CD14-positive monocyte (primary cell): ENCODE data around the gene NAA10. TPM values are rescaled to one million over a fixed set of nuclear protein-coding genes. Genes with fewer than 3 reads are reported as not detected.

Experiments used
- DNase-seq, 3 donors: peaks; one replicate each; pipeline ENCODE4 v3.0.0-alpha.2; 2011 to 2022
- H2AFZ ChIP-seq: 2 replicates; pipeline ENCODE4 v1.6.0; 2012; ENCODE audit warnings: mild to moderate bottlenecking, low read depth, low read length, inconsistent platforms; ENCODE audit not compliant: insufficient read depth, poor library complexity, severe bottlenecking
- H3K27ac ChIP-seq, 2 donors: 1 replicate in 1 of 2; 2 replicates in 1 of 2; pipeline ENCODE4 v1.5.1; 2012 to 2013; ENCODE audit warnings: low read length in 2 of 2, control low read depth in 1 of 2, inconsistent platforms in 1 of 2, low read depth in 1 of 2, mild to moderate bottlenecking in 1 of 2
- H3K27me3 ChIP-seq, 2 donors: one replicate each; pipeline versions ENCODE4 v1.6.0 to v1.6.1; 2011 to 2013; ENCODE audit warnings: low read length in 2 of 2; ENCODE audit not compliant: control insufficient read depth in 2 of 2, insufficient read depth in 2 of 2
- H3K36me3 ChIP-seq, 2 donors: replicated peaks in 1 of 2; 1 replicate in 1 of 2; 2 replicates in 1 of 2; pipeline versions ENCODE4 v1.5.1 to v1.6.1; 2012 to 2013; ENCODE audit warnings: low read length in 2 of 2, control low read depth in 1 of 2, inconsistent platforms in 1 of 2, mild to moderate bottlenecking in 1 of 2; ENCODE audit not compliant: insufficient read depth in 2 of 2, control insufficient read depth in 1 of 2
- H3K4me1 ChIP-seq, 2 donors: 1 replicate in 1 of 2; 2 replicates in 1 of 2; pipeline versions ENCODE4 v1.5.1 to v1.6.1; 2012 to 2013; ENCODE audit warnings: low read length in 2 of 2, control low read depth in 1 of 2, inconsistent platforms in 1 of 2, mild to moderate bottlenecking in 1 of 2, moderate library complexity in 1 of 2; ENCODE audit not compliant: insufficient read depth in 2 of 2, control insufficient read depth in 1 of 2
- H3K4me2 ChIP-seq: replicated peaks from 2 replicates; pipeline ENCODE3; 2012; ENCODE audit warnings: low read length, moderate library complexity, mild to moderate bottlenecking; ENCODE audit not compliant: poor library complexity, severe bottlenecking; ENCODE audit errors: extremely low read depth
- H3K4me3 ChIP-seq, 3 experiments: fragments of 200-600 bp in 1 of 3; sonication (generic) in 1 of 3; replicated peaks in 1 of 3; 1 replicate in 2 of 3; 2 replicates in 1 of 3; pipeline ENCODE4 v1.5.1; 2011 to 2013; ENCODE audit warnings: low read length in 3 of 3, mild to moderate bottlenecking in 3 of 3, control low read depth in 2 of 3, low read depth in 2 of 3, inconsistent platforms in 1 of 3, moderate library complexity in 1 of 3
- H3K79me2 ChIP-seq: 2 replicates; pipeline ENCODE4 v1.6.0; 2012; ENCODE audit warnings: mild to moderate bottlenecking, control low read depth, inconsistent platforms, low read length, moderate library complexity; ENCODE audit not compliant: insufficient read depth
- H3K9ac ChIP-seq: 2 replicates; pipeline ENCODE4 v1.6.0; 2017; ENCODE audit warnings: low read length, mild to moderate bottlenecking; ENCODE audit not compliant: insufficient read depth, poor library complexity, severe bottlenecking
- H3K9me3 ChIP-seq, 2 donors: replicated peaks in 1 of 2; 1 replicate in 1 of 2; 2 replicates in 1 of 2; pipeline versions ENCODE4 v1.5.1 to v1.6.1; 2012 to 2013; ENCODE audit warnings: low read length in 2 of 2, control low read depth in 1 of 2; ENCODE audit not compliant: control insufficient read depth in 1 of 2, insufficient read depth in 1 of 2
- H4K20me1 ChIP-seq: 2 replicates; pipeline ENCODE4 v1.6.0; 2012; ENCODE audit warnings: mild to moderate bottlenecking, low read length, control low read depth, moderate library complexity; ENCODE audit not compliant: insufficient read depth
- H3K27ac Mint-ChIP-seq, 7 donors: one replicate each; pipeline ENCODE4 v1.8.0; 2020; ENCODE audit warnings: mild to moderate bottlenecking in 7 of 7, mixed read lengths in 7 of 7, moderate library complexity in 6 of 7, inconsistent platforms in 2 of 7
- H3K27me3 Mint-ChIP-seq, 3 donors: one replicate each; pipeline ENCODE4 v1.8.0; 2021 to 2022; ENCODE audit warnings: low read depth in 3 of 3, mild to moderate bottlenecking in 3 of 3, mixed read lengths in 3 of 3, moderate library complexity in 3 of 3, inconsistent platforms in 1 of 3
- H3K36me3 Mint-ChIP-seq, 2 donors: one replicate each; pipeline ENCODE4 v1.8.0; 2020; ENCODE audit warnings: mixed read lengths in 2 of 2, inconsistent platforms in 1 of 2, mild to moderate bottlenecking in 1 of 2
- H3K4me1 Mint-ChIP-seq: one replicate; pipeline ENCODE4 v1.8.0; 2020; ENCODE audit warnings: mild to moderate bottlenecking, mixed read lengths
- H3K4me3 Mint-ChIP-seq, 2 donors: one replicate each; pipeline ENCODE4 v1.8.0; 2020; ENCODE audit warnings: mild to moderate bottlenecking in 2 of 2, mixed read lengths in 2 of 2, moderate library complexity in 1 of 2
- H3K9me3 Mint-ChIP-seq, 7 donors: one replicate each; pipeline ENCODE4 v1.8.0; 2020 to 2022; ENCODE audit warnings: mixed read lengths in 7 of 7, mild to moderate bottlenecking in 6 of 7, moderate library complexity in 6 of 7, inconsistent platforms in 2 of 7
- CTCF ChIP-seq: fragments of 200-600 bp; IDR thresholded peaks from one replicate; pipeline ENCODE4 v1.8.0; 2022; ENCODE audit warnings: antibody characterized with exemption, mild to moderate bottlenecking
- WGBS: methylation state at CpG from one replicate; pipeline ENCODE4 v1.1.5; 2013; ENCODE audit warnings: missing lambda C conversion rate; ENCODE audit not compliant: insufficient coverage; 5-methylcytosine and 5-hydroxymethylcytosine counted together
- intact Hi-C, 2 donors: fragments of 100-400 bp; cut with micrococcal nuclease; formaldehyde crosslinking; loops; one replicate each; pipeline versions ENCODE4 v1.15.0 to v1.15.1; 2023
- polyA plus RNA-seq, 3 donors: library from polyadenylated mRNA; depleted of rRNA in 1 of 3; unstranded in 2 of 3; stranded (reverse) in 1 of 3; fragments of 300-500 nt in 2 of 3; fragments of >200 nt in 1 of 3; fragmentation: Illumina TruSeq in 2 of 3; gene quantifications; 1 replicate in 2 of 3; 2 replicates in 1 of 3; pipeline ENCODE4 v1.2.3, GENCODE V29; 2012 to 2021

The NAA10 gene
- polyA plus RNA-seq, 3 donors = 46.7 to 109 (median 47.9) TPM

GRCh38 chrX:153944800-153945150 is 9.9 kb upstream of the NAA10 start:
- Histone ChIP-seq H4K20me1 (peaks cover 62% of the 10 kb centered on the region), H3K9ac (peak overlapping the region; percentile 77), H3K4me1 (peaks cover 45 to 63% of the 10 kb centered on the region in 2 donors), H2AFZ (peak overlapping the region; percentile 61), H3K4me3 (peak overlapping the region; percentile 39 to 80 (median 80)), H3K9me3 (no peaks in the 10 kb centered on the region), H3K4me2 (peak overlapping the region; percentile 78), H3K27ac (peak overlapping the region; percentile 38 to 90), H3K36me3 (peaks cover 19 to 20% of the 10 kb centered on the region in 2 donors), H3K79me2 (peaks cover 28% of the 10 kb centered on the region), H3K27me3 (no peaks in the 10 kb centered on the region)
- TF ChIP-seq CTCF = no peak
- Mint-ChIP-seq H3K27ac (peak overlapping the region in 5 of 7 donors; percentile 35 to 96 (median 90)), H3K27me3 (peaks cover 0 to 28% (median 1%) of the 10 kb centered on the region in 3 donors), H3K4me1 (peaks cover 43% of the 10 kb centered on the region), H3K9me3 (peaks cover 0 to 12% (median 0%) of the 10 kb centered on the region in 7 donors), H3K36me3 (peaks cover 12 to 29% of the 10 kb centered on the region in 2 donors), H3K4me3 (peak overlapping the region; percentile 79 to 93)
- 60% methylated on average over 1 of the region's 6 CpGs for WGBS
- intact Hi-C loops = no loop called here
- no peak for DNase-seq

GRCh38 chrX:153944140-153944799 is 9.4 kb upstream of the NAA10 start, which contains the start of gene RENBP:
Gene RENBP (minus strand): TSS chrX:153944643. CDS start chrX:153944610, 33 bp downstream.
- Histone ChIP-seq H3K36me3 (peaks cover 19 to 20% of the 10 kb centered on the region in 2 donors), H3K4me3 (peak within 1 kb of the TSS; percentile 39 to 80 (median 80)), H2AFZ (peak within 1 kb of the TSS; percentile 61), H4K20me1 (peaks cover 62% of the 10 kb centered on the region), H3K27ac (peak within 1 kb of the TSS; percentile 72 to 90), H3K4me1 (peaks cover 45 to 63% of the 10 kb centered on the region in 2 donors), H3K4me2 (peak within 1 kb of the TSS; percentile 78), H3K9ac (peak within 1 kb of the TSS; percentile 77), H3K79me2 (peaks cover 28% of the 10 kb centered on the region), H3K27me3 (no peaks in the 10 kb centered on the region), H3K9me3 (no peaks in the 10 kb centered on the region)
- peaks cover 42% of the 10 kb centered on the region for H3K4me1 Mint-ChIP-seq
- H3K27ac Mint-ChIP-seq = peak within 1 kb of the TSS; percentile 76 to 96 (median 92)
- H3K9me3 Mint-ChIP-seq = peaks cover 0 to 12% (median 0%) of the 10 kb centered on the region in 7 donors
- H3K36me3 Mint-ChIP-seq = peaks cover 10 to 29% of the 10 kb centered on the region in 2 donors
- peaks cover 0 to 32% (median 1%) of the 10 kb centered on the region in 3 donors for H3K27me3 Mint-ChIP-seq
- no peak for TF ChIP-seq CTCF
- intact Hi-C loops = no loop called here
- WGBS = 4% methylated on average over 16 of the region's 31 CpGs
- peak within 1 kb of the TSS; percentile 79 to 93 for H3K4me3 Mint-ChIP-seq
- DNase-seq = peak; percentile 60 to 67 (median 66)
